ENCODE measurements around the gene AMPD1. TPM values are rescaled to one million over a fixed set of nuclear protein-coding genes. Genes with fewer than 3 reads are reported as not detected.

Gene AMPD1
- total RNA-seq, 1 donor, result not detected

GRCh38 chr1:114691061-114691460 lies 4.3 kb downstream of the AMPD1 start:
- TF ChIP-seq, protein P1, sequence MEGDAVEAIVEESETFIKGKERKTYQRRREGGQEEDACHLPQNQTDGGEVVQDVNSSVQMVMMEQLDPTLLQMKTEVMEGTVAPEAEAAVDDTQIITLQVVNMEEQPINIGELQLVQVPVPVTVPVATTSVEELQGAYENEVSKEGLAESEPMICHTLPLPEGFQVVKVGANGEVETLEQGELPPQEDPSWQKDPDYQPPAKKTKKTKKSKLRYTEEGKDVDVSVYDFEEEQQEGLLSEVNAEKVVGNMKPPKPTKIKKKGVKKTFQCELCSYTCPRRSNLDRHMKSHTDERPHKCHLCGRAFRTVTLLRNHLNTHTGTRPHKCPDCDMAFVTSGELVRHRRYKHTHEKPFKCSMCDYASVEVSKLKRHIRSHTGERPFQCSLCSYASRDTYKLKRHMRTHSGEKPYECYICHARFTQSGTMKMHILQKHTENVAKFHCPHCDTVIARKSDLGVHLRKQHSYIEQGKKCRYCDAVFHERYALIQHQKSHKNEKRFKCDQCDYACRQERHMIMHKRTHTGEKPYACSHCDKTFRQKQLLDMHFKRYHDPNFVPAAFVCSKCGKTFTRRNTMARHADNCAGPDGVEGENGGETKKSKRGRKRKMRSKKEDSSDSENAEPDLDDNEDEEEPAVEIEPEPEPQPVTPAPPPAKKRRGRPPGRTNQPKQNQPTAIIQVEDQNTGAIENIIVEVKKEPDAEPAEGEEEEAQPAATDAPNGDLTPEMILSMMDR (IDR thresholded peaks at IDR 0.05; ENCODE audit: insufficient read depth, low read length), result no peak
- no peak overlapping the region for H3K4me3 ChIP-seq (ENCODE audit: low read depth, low read length)
- DNase-seq (ENCODE audit: low read depth), result no peak

DNA sequence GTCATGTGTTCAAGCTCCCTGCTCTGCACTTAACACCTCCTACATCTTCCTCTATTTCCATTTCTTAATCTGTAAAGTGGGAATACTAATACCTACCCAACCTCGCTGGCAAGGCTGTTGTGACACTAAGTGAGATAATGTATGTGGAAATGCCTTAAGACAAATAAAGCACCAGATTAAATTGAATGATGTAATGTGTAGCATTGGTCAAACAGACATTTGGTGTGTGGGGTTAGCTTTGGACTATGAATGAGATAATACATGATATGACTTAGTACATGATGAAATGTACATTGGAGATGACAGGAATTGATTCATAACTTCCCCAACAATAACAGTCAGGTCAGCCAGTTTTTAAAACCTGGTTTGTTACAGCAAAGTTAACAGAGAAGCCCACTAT lies 5.2 kb downstream of the AMPD1 start:
- no peak for DNase-seq (ENCODE audit: low read depth)
- H3K4me3 ChIP-seq (ENCODE audit: low read depth, low read length), result no peak overlapping the region
- TF ChIP-seq, protein P1 (IDR thresholded peaks at IDR 0.05; ENCODE audit: insufficient read depth, low read length), result no peak

DNA sequence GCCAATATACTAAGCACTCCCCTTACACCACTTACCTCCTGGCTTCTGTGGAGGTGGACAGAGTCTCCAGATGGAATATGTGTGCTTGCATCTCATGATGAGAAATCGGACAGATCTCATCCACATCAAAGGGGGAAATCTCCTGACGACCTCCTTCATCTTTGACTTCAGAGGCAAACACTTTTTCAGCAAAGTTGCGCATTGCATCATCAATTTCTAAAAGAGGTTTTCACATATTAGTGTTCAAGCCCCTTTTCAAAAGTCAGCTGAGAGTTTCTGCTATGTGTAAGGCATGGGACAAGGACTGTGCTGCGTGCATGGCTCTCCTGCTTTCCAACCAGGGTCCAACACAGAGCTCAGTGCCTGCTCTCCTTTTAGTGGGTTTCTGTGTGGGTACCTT lies 6.8 kb downstream of the AMPD1 start:
- TF ChIP-seq, protein P1 (IDR thresholded peaks at IDR 0.05; ENCODE audit: insufficient read depth, low read length), result no peak
- DNase-seq (ENCODE audit: low read depth), result no peak
- H3K4me3 ChIP-seq (ENCODE audit: low read depth, low read length), result no peak overlapping the region

DNA sequence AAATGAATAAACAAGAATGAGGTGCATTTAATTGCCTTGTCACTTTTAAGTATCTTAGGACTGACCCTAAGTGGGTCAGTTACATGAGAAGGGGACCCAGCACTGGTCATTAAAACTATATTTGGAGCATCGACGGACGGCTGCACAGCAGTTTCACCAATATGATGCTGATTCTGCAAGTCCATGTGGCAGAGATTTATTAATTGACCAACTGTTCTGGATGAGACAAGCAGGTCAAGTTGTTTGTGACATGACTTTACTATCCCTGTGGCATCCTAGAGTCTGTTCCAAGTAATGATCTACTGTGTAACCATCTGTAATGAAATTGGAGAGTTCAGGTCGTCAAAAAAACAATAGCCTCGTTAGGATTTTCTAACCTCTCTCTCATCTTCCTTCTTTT lies 9.5 kb downstream of the AMPD1 start:
- TF ChIP-seq, protein P1 (IDR thresholded peaks at IDR 0.05; ENCODE audit: insufficient read depth, low read length), result no peak
- no peak overlapping the region for H3K4me3 ChIP-seq (ENCODE audit: low read depth, low read length)
- DNase-seq (ENCODE audit: low read depth), result no peak

- H3K4me3 ChIP-seq (ENCODE audit: low read depth, low read length), result no peak overlapping the region
- no peak for DNase-seq (ENCODE audit: low read depth)
- TF ChIP-seq, protein P1 (IDR thresholded peaks at IDR 0.05; ENCODE audit: insufficient read depth, low read length), result no peak
These were observed 17.7 kb downstream of the AMPD1 start for GRCh38 chr1:114677691-114678090.

DNA sequence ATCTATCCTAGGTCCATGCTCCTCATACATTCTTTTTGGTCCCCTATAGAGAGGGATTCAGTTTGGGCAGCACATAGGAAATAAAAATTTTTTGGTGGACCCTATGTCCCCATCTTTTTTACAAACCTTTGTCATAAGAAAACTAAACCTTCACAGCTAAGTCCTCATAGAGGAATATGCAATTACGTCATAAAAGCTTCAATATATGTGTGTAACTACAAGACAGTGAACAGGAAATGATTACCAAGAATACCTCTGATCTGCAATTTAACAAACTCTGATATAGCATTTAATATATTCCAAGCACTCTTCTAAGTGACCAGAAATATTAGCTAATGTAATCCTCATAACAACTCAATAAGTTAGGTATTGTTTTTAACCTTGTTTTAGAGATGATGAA lies 19.2 kb downstream of the AMPD1 start:
- TF ChIP-seq, protein P1 (IDR thresholded peaks at IDR 0.05; ENCODE audit: insufficient read depth, low read length), result no peak
- DNase-seq (ENCODE audit: low read depth), result no peak

DNA sequence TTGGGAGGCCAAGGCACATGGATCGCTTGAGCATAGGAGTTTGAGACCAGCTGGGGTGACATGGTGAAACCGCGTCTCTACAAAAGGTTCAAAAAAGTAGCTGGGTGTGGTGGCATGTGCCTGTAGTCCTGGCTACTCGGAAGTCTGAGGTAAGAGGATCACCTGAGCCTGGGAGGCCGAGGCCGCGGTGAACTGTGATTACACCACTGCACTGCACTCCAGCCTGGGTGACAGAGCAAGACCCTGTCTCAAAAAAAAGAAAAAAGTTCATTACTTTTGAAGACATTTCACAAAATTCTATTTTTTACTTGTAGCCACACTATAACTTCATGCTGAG lies 23.4 kb downstream of the AMPD1 start:
- TF ChIP-seq, protein P1 (IDR thresholded peaks at IDR 0.05; ENCODE audit: insufficient read depth, low read length), result no peak

More for the DNA sequence above, 19.2 kb downstream of the AMPD1 start:
- no peak overlapping the region for H3K4me3 ChIP-seq (ENCODE audit: low read depth, low read length)

More for the DNA sequence above, 23.4 kb downstream of the AMPD1 start:
- no peak for DNase-seq (ENCODE audit: low read depth)
- no peak overlapping the region for H3K4me3 ChIP-seq (ENCODE audit: low read depth, low read length)

Data from fibroblast of the aortic adventitia (primary cell).